ENCODE measurements around the gene SLC12A6. TPM values are rescaled to one million over a fixed set of nuclear protein-coding genes. Genes with fewer than 3 reads are reported as not detected.

The SLC12A6 gene
- total RNA-seq, 1 donor from 2014 or later: 25.7 TPM

DNA sequence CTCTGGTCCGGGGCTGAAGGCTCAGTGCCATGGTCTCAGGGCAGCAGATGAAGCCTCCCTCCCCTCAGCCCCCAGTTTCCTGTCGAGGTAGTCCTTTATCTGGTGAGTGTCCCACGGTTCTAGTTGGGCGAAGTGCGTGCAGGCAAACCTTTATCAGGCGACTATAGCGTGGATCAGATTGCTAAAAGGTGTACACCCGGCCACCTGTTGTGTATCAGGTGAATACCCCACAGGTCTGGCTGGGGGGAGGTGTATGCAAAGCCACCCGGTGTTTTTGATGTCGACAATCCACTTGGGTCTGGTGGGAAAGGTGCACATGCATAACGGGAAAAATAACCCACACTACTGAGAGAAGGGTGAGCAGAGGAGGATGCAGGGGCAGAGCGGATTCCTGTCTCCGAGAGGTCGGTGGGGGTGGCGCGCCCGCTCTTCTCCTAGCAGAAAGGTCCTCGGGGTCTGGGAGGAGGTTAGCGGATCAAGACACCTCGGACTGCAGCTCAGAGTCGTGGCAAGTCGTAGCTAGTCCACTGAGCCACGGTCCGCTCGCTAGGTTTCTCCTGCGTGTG, 507 bp downstream of the SLC12A6 start:
- peak overlapping the region; percentile 86 for H3K4me3 ChIP-seq
- TF ChIP-seq, protein P1, sequence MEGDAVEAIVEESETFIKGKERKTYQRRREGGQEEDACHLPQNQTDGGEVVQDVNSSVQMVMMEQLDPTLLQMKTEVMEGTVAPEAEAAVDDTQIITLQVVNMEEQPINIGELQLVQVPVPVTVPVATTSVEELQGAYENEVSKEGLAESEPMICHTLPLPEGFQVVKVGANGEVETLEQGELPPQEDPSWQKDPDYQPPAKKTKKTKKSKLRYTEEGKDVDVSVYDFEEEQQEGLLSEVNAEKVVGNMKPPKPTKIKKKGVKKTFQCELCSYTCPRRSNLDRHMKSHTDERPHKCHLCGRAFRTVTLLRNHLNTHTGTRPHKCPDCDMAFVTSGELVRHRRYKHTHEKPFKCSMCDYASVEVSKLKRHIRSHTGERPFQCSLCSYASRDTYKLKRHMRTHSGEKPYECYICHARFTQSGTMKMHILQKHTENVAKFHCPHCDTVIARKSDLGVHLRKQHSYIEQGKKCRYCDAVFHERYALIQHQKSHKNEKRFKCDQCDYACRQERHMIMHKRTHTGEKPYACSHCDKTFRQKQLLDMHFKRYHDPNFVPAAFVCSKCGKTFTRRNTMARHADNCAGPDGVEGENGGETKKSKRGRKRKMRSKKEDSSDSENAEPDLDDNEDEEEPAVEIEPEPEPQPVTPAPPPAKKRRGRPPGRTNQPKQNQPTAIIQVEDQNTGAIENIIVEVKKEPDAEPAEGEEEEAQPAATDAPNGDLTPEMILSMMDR (IDR thresholded peaks at IDR 0.05; ENCODE audit: borderline replicate concordance): no peak
- H3K36me3 ChIP-seq: peaks cover 24% of the 10 kb centered on the region
- H3K9me3 ChIP-seq (replicated peaks): no peaks in the 10 kb centered on the region
- H3K27me3 ChIP-seq (ENCODE audit: low read depth): no peaks in the 10 kb centered on the region
- H3K4me1 ChIP-seq: peaks cover 68% of the 10 kb centered on the region
- no peak for DNase-seq
- peak overlapping the region; percentile 94 for H3K27ac ChIP-seq (replicated peaks)
- intact Hi-C loops (cut with micrococcal nuclease): no loop called here

DNA sequence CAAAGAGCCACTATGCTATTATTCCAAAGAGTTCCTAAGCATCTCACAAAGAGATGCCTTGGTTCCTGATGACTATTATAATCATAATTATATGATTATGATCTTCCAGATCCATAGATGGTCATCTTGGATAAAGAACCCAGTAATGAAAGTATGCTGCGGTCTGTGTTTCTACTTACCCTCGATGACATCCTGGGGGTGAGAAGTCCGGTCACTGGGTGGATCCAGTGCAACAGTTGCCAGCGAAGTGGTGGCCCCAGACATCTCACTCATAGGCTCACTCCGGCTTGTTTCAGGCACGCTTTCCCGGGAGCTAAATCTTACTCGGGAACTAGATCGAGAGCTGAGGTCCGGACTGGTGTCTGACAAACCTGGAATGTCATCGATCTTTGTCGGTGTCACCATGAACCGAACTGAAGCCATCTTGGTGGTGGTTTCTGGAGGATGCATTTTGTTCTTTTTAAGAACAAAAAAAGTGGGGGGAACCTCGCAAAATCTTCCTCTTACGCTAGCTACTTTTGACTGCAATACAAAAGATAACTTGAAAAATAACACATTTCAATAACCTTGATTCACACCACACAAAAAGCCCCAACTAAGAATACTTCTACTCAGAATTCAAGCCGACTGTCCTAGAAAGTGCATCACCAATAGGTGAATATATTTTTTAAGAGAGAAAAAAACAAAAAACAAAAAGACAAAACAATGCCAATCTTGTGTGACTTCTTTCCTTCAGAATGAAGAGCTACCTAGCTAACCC, 1.2 kb downstream of the SLC12A6 start:
- Histone ChIP-seq H3K4me1 (peaks cover 65% of the 10 kb centered on the region), H3K27me3 (ENCODE audit: low read depth) (no peaks in the 10 kb centered on the region), H3K9me3 (replicated peaks) (no peaks in the 10 kb centered on the region), H3K4me3 (peak overlapping the region; percentile 86), H3K36me3 (peaks cover 20% of the 10 kb centered on the region), H3K27ac (replicated peaks) (peak overlapping the region; percentile 94)
- no peak for DNase-seq
- TF ChIP-seq, protein P1 (IDR thresholded peaks at IDR 0.05; ENCODE audit: borderline replicate concordance): no peak
- intact Hi-C loops (cut with micrococcal nuclease): no loop called here

DNA sequence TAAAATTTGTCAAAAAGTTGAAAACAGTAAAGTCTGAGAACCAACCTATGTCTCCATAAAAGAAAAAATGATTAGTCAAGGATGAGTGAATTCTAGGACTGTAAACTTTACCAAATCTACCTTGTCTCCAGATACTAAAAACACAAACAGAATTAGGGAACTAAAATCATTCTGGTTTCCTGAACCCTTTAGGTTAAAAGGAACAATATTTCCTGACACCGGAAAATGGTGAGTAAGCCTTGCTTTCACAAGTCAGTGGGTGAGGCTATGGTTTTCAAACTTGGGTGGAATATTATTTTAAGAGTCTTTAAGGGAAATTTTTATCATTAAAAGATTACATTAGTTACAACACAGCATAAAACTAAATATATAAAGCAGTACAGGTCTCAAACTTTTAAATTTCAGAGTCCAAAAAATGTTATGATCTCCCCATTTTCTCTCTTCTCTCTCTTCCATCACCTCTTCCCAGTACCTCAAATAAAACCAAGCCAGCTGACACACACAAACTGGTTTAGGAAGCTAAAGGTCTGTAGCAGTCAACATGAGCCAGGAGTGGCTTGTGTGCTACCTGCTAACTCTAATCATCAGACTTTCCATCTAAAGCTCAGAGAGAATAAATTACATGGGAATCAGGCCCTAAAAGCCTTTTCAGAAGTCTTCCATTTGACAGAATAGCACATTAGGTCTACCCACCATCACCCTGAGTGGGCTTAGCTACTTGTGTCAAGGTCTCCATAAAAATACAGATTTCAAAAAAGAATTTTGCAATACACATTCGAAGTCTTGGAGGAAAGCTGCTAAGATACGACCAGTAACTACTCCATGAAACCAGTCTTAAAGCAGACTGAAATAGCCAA, 2.2 kb downstream of the SLC12A6 start:
- intact Hi-C loops (cut with micrococcal nuclease): no loop called here

DNA sequence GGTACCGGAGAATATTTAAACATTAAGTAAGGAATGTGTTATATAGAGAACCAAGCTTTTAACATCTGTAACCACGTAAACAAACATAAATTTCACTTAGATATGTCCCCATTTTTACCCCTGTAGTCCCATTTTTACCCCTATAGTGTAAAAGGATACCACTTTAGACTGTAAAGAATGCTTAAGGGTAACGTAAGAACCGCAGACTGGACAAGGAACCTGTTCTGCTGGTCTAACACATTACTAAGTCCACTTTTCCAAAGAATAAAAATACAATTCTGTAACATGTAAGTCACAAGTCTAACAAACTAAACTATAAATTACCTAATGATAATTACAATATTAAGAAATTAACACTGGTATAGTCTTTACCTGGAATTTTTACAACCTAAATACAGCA, 2.9 kb downstream of the SLC12A6 start:
- DNase-seq: no peak
- no peaks in the 10 kb centered on the region for H3K27me3 ChIP-seq (ENCODE audit: low read depth)
- H3K4me1 ChIP-seq: peaks cover 57% of the 10 kb centered on the region
- intact Hi-C loops (cut with micrococcal nuclease): no loop called here
- TF ChIP-seq, protein P1 (IDR thresholded peaks at IDR 0.05; ENCODE audit: borderline replicate concordance): no peak
- H3K4me3 ChIP-seq: peak overlapping the region; percentile 86
- peak overlapping the region; percentile 94 for H3K27ac ChIP-seq (replicated peaks)
- H3K36me3 ChIP-seq: peaks cover 5% of the 10 kb centered on the region
- no peaks in the 10 kb centered on the region for H3K9me3 ChIP-seq (replicated peaks)

More for the DNA sequence above, 2.2 kb downstream of the SLC12A6 start:
- H3K4me3 ChIP-seq: peak overlapping the region; percentile 86
- H3K4me1 ChIP-seq: peaks cover 57% of the 10 kb centered on the region
- DNase-seq: no peak
- peaks cover 10% of the 10 kb centered on the region for H3K36me3 ChIP-seq
- no peaks in the 10 kb centered on the region for H3K27me3 ChIP-seq (ENCODE audit: low read depth)
- TF ChIP-seq, protein P1 (IDR thresholded peaks at IDR 0.05; ENCODE audit: borderline replicate concordance): no peak
- H3K27ac ChIP-seq (replicated peaks): peak overlapping the region; percentile 94
- no peaks in the 10 kb centered on the region for H3K9me3 ChIP-seq (replicated peaks)

DNA sequence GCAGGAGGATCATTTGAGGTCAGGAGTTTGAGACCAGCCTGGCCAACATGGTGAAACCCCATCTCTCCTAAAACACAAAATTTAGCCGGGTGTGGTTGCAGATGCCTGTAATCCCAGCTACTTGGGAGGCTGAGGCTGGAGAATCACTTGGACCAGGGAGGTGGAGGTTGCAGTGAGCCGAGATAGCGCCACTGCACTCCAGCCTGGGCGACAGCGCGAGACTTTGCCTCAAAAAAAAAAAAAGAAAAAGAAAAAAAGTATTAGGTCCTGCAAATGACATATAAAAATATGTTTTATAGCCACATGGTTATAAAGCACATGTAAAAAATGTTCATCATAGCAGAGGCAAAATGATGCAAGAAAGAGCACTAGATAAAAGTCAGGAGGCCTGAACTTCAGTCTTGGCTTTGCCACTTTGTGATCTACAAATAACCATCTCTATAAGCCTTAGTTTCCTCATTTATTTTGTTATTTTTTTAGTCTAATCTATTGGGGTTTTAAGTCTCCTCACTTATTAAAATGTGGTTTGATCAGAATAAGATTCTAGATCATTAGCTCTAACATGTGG, 4.9 kb downstream of the SLC12A6 start:
- Histone ChIP-seq H3K27ac (replicated peaks) (no peak overlapping the region), H3K4me1 (peaks cover 62% of the 10 kb centered on the region)
- intact Hi-C loops (cut with micrococcal nuclease): no loop called here

More for the DNA sequence above, 4.9 kb downstream of the SLC12A6 start:
- H3K36me3 ChIP-seq: peaks cover 5% of the 10 kb centered on the region
- H3K27me3 ChIP-seq (ENCODE audit: low read depth): no peaks in the 10 kb centered on the region
- DNase-seq: no peak
- no peak overlapping the region for H3K4me3 ChIP-seq
- TF ChIP-seq, protein P1 (IDR thresholded peaks at IDR 0.05; ENCODE audit: borderline replicate concordance): no peak
- H3K9me3 ChIP-seq (replicated peaks): no peaks in the 10 kb centered on the region

Measured in left ventricle myocardium inferior (tissue), 1 donor.